ENCODE measurements around the gene RHOH. TPM values are rescaled to one million over a fixed set of nuclear protein-coding genes. Genes with fewer than 3 reads are reported as not detected.

Gene RHOH
- total RNA-seq, 1 experiment from 2014 or later = not detected

DNA sequence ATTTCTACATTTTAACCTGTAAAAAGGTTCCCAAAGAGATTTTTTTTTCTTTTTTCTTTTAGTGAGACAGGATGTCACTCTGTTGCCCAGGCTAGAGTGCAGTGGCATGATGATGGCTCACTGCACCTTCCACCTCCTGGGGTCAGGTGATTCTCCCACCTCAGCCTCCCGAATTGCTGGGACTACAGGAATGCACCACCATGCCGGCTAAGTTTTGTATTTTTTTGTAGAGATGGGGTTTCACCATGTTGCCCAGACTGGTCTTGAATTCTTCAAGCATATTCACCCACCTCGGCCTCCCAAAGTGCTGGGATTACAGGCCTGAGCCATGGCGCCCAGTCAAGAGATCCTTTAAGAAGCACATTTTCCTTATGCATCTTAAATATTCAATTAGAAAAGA lies 12.6 kb downstream of the RHOH start:
- intact Hi-C loops (cut with micrococcal nuclease; ENCODE audit: unreplicated experiment) = no loop called here
- BruUV-seq (replicated peaks) = no TSS peak

GRCh38 chr4:40210776-40211175 lies 13.9 kb downstream of the RHOH start:
- BruUV-seq (replicated peaks) = no TSS peak
- H3K27ac ChIP-seq = no peak overlapping the region

More for the DNA sequence above, 12.6 kb downstream of the RHOH start:
- no peaks in the 10 kb centered on the region for H3K27me3 ChIP-seq (ENCODE audit: insufficient read depth, low read depth)
- H3K4me3 ChIP-seq = no peak overlapping the region
- H2AFZ ChIP-seq = no peak overlapping the region
- H3K9me3 ChIP-seq (ENCODE audit: insufficient read depth, low read depth) = no peaks in the 10 kb centered on the region
- H3K4me2 ChIP-seq = no peak overlapping the region
- no peaks in the 10 kb centered on the region for H3K79me2 ChIP-seq (ENCODE audit: low read depth)
- no peaks in the 10 kb centered on the region for H4K20me1 ChIP-seq (ENCODE audit: insufficient read depth)
- no peak for DNase-seq
- ChIA-PET CTCF (no interaction called here), POLR2A (ENCODE audit: unreplicated experiment) (no interaction called here)
- TF ChIP-seq CTCF (conservative IDR thresholded peaks at IDR 0.05) (no peak), EZH2 (IDR thresholded peaks at IDR 0.05; ENCODE audit: low read depth) (no peak)
- no peak overlapping the region for H3K27ac ChIP-seq
- H3K36me3 ChIP-seq (ENCODE audit: low read depth) = no peaks in the 10 kb centered on the region
- no peaks in the 10 kb centered on the region for H3K9me2 ChIP-seq (ENCODE audit: insufficient read depth)
- no peaks in the 10 kb centered on the region for H3K4me1 ChIP-seq (replicated peaks; ENCODE audit: insufficient read depth)
- no peaks in the 10 kb centered on the region for H3F3A ChIP-seq (ENCODE audit: insufficient read depth, low read depth)

GRCh38 chr4:40211224-40212185 lies 14.7 kb downstream of the RHOH start:
- Histone ChIP-seq H4K20me1 (ENCODE audit: insufficient read depth) (no peaks in the 10 kb centered on the region), H3K79me2 (ENCODE audit: low read depth) (no peaks in the 10 kb centered on the region), H3K4me3 (no peak overlapping the region), H3K9me3 (ENCODE audit: insufficient read depth, low read depth) (no peaks in the 10 kb centered on the region), H3K27me3 (ENCODE audit: insufficient read depth, low read depth) (no peaks in the 10 kb centered on the region), H3K9me2 (ENCODE audit: insufficient read depth) (no peaks in the 10 kb centered on the region), H3K4me2 (no peak overlapping the region), H3K4me1 (replicated peaks; ENCODE audit: insufficient read depth) (no peaks in the 10 kb centered on the region), H2AFZ (no peak overlapping the region), H3F3A (ENCODE audit: insufficient read depth, low read depth) (no peaks in the 10 kb centered on the region), H3K36me3 (ENCODE audit: low read depth) (no peaks in the 10 kb centered on the region), H3K27ac (no peak overlapping the region)
- TF ChIP-seq CTCF (conservative IDR thresholded peaks at IDR 0.05) (no peak), EZH2 (IDR thresholded peaks at IDR 0.05; ENCODE audit: low read depth) (no peak)
- CTCF ChIA-PET = no interaction called here
- DNase-seq = no peak
- intact Hi-C loops (cut with micrococcal nuclease; ENCODE audit: unreplicated experiment) = no loop called here
- POLR2A ChIA-PET (ENCODE audit: unreplicated experiment) = no interaction called here
- no TSS peak for BruUV-seq (replicated peaks)

More at GRCh38 chr4:40210776-40211175, 13.9 kb downstream of the RHOH start:
- no peak for DNase-seq
- intact Hi-C loops (cut with micrococcal nuclease; ENCODE audit: unreplicated experiment) = no loop called here
- ChIA-PET CTCF (no interaction called here), POLR2A (ENCODE audit: unreplicated experiment) (no interaction called here)
- H3F3A ChIP-seq (ENCODE audit: insufficient read depth, low read depth) = no peaks in the 10 kb centered on the region
- no peak overlapping the region for H2AFZ ChIP-seq
- H3K4me2 ChIP-seq = no peak overlapping the region
- no peak for TF ChIP-seq CTCF (conservative IDR thresholded peaks at IDR 0.05)
- TF ChIP-seq EZH2 (IDR thresholded peaks at IDR 0.05; ENCODE audit: low read depth) = no peak
- H4K20me1 ChIP-seq (ENCODE audit: insufficient read depth) = no peaks in the 10 kb centered on the region
- no peaks in the 10 kb centered on the region for H3K9me2 ChIP-seq (ENCODE audit: insufficient read depth)
- H3K36me3 ChIP-seq (ENCODE audit: low read depth) = no peaks in the 10 kb centered on the region
- H3K9me3 ChIP-seq (ENCODE audit: insufficient read depth, low read depth) = no peaks in the 10 kb centered on the region
- no peak overlapping the region for H3K4me3 ChIP-seq
- H3K4me1 ChIP-seq (replicated peaks; ENCODE audit: insufficient read depth) = no peaks in the 10 kb centered on the region
- no peaks in the 10 kb centered on the region for H3K27me3 ChIP-seq (ENCODE audit: insufficient read depth, low read depth)
- H3K79me2 ChIP-seq (ENCODE audit: low read depth) = no peaks in the 10 kb centered on the region

All from PC-9 (cell line).